Panc1 (cell line): ENCODE measurements around the gene ACTR3.

Experiments
- POLR2AphosphoS5 ChIP-seq: IDR thresholded peaks from 2 replicates; pipeline ENCODE4 v1.6.1; 2012; ENCODE audit warnings: mild to moderate bottlenecking, low read depth, low read length, moderate library complexity
- SIN3A ChIP-seq: IDR thresholded peaks from 2 replicates; pipeline ENCODE4 v1.6.1; 2012; ENCODE audit warnings: low read depth, mild to moderate bottlenecking, low read length, moderate library complexity, borderline replicate concordance; ENCODE audit not compliant: insufficient read depth
- TF ChIP-seq, protein P1 (sequence below): fragments of 450-650 bp; IDR thresholded peaks from 2 replicates; pipeline ENCODE4 v1.5.1; 2017; ENCODE audit warnings: mild to moderate bottlenecking
- TF ChIP-seq, protein P2 (sequence below), 2 experiments: IDR thresholded peaks; 2 replicates each; pipeline ENCODE4 v1.6.1; 2011 to 2012; ENCODE audit warnings: low read depth in 2 of 2, control low read depth in 1 of 2, low read length in 1 of 2, mild to moderate bottlenecking in 1 of 2, moderate library complexity in 1 of 2; ENCODE audit not compliant: insufficient read depth in 1 of 2

DNA sequence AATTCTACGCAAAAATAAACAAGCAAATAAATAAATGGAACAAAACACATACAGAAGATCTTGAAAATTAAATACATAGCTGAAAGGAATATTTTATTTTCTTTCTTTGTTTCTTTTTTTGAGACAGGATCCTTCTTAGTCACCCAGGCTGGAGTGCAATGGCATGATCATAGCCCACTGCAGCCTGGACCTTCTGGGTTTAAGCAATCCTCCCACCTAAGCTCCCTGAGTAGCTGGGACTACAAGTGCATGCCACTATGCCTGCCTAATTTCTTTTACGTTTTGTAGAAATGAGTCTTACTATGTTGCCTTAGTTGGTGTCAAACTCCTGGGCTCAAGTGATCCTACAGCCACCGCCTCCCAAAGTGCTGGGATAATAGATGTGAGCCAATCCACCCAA lies 44.6 kb upstream of the ACTR3 start:
- TF ChIP-seq SIN3A: no peak
- TF ChIP-seq, protein P1, sequence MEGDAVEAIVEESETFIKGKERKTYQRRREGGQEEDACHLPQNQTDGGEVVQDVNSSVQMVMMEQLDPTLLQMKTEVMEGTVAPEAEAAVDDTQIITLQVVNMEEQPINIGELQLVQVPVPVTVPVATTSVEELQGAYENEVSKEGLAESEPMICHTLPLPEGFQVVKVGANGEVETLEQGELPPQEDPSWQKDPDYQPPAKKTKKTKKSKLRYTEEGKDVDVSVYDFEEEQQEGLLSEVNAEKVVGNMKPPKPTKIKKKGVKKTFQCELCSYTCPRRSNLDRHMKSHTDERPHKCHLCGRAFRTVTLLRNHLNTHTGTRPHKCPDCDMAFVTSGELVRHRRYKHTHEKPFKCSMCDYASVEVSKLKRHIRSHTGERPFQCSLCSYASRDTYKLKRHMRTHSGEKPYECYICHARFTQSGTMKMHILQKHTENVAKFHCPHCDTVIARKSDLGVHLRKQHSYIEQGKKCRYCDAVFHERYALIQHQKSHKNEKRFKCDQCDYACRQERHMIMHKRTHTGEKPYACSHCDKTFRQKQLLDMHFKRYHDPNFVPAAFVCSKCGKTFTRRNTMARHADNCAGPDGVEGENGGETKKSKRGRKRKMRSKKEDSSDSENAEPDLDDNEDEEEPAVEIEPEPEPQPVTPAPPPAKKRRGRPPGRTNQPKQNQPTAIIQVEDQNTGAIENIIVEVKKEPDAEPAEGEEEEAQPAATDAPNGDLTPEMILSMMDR: no peak
- TF ChIP-seq POLR2AphosphoS5: no peak
- TF ChIP-seq, protein P2, sequence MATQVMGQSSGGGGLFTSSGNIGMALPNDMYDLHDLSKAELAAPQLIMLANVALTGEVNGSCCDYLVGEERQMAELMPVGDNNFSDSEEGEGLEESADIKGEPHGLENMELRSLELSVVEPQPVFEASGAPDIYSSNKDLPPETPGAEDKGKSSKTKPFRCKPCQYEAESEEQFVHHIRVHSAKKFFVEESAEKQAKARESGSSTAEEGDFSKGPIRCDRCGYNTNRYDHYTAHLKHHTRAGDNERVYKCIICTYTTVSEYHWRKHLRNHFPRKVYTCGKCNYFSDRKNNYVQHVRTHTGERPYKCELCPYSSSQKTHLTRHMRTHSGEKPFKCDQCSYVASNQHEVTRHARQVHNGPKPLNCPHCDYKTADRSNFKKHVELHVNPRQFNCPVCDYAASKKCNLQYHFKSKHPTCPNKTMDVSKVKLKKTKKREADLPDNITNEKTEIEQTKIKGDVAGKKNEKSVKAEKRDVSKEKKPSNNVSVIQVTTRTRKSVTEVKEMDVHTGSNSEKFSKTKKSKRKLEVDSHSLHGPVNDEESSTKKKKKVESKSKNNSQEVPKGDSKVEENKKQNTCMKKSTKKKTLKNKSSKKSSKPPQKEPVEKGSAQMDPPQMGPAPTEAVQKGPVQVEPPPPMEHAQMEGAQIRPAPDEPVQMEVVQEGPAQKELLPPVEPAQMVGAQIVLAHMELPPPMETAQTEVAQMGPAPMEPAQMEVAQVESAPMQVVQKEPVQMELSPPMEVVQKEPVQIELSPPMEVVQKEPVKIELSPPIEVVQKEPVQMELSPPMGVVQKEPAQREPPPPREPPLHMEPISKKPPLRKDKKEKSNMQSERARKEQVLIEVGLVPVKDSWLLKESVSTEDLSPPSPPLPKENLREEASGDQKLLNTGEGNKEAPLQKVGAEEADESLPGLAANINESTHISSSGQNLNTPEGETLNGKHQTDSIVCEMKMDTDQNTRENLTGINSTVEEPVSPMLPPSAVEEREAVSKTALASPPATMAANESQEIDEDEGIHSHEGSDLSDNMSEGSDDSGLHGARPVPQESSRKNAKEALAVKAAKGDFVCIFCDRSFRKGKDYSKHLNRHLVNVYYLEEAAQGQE (IDR thresholded peaks at IDR 0.05; ENCODE audit: insufficient read depth in 1 of 2, low read depth in 2 of 2, low read length in 1 of 2): no peak
